ENCODE measurements around the gene MED12. TPM values are rescaled to one million over a fixed set of nuclear protein-coding genes. Genes with fewer than 3 reads are reported as not detected.

MED12 gene
- total RNA-seq, 1 experiment from 2014 or later = 42.5 TPM

GRCh38 chrX:71107245-71107644, 11.2 kb upstream of the MED12 start:
- no peak for DNase-seq (ENCODE audit: low read depth)

GRCh38 chrX:71107762-71108360, 10.5 kb upstream of the MED12 start:
- no peak for DNase-seq (ENCODE audit: low read depth)

DNA sequence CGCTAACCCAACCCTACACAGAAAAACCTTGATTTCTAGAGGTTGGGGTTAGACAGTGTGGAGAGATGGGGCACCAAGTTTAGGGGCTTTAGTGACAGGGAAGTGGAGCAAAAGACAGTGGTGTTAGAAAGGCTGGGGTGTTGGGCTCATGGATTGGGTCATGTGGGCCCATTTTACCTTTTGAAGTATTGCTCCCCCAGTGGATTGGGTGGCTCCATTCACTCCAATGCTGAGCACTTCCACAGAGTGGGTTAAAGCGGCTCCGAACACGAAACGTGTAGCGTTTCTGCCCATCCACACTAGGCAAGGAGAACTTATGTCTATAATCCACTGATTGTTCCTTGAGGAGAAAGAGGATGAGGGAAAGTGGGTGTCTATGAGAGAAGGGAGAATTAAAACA, 9.3 kb upstream of the MED12 start:
- no peak for DNase-seq (ENCODE audit: low read depth)

- DNase-seq (ENCODE audit: low read depth) = peak; percentile 13
Observed at GRCh38 chrX:71111141-71111843, 7.1 kb upstream of the MED12 start, which contains the start of gene IL2RG. Gene IL2RG (minus strand): TSS chrX:71111577. CDS start chrX:71111539, 38 bp downstream.

- no peak for DNase-seq (ENCODE audit: low read depth)
Observed at GRCh38 chrX:71111921-71112431, 6.4 kb upstream of the MED12 start.

DNA sequence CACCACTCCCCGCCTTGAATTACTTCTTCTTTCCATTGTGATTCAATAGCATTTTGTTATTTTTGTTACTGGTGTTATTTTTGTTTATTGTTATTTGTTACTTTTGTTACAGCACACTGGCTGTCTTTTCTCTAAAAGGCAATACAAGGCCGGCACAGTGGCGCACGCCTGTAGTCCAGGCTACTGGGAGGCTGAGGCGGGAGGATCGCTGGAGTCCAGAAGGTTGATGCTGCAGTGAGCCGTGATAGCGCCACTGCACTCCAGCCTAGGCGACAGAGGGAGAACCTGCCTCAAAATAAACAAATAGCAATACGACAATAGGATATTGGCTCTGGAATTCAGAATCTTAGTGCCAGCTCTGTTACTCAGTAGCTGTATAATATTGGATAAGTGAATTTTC, 1.0 kb upstream of the MED12 start:
- no peak for DNase-seq (ENCODE audit: low read depth)

GRCh38 chrX:71118985-71119535, 664 bp downstream of the MED12 start:
- no peak for DNase-seq (ENCODE audit: low read depth)

- DNase-seq (ENCODE audit: low read depth) = peak; percentile 69
Observed at GRCh38 chrX:71128166-71128833, 9.9 kb downstream of the MED12 start.

DNA sequence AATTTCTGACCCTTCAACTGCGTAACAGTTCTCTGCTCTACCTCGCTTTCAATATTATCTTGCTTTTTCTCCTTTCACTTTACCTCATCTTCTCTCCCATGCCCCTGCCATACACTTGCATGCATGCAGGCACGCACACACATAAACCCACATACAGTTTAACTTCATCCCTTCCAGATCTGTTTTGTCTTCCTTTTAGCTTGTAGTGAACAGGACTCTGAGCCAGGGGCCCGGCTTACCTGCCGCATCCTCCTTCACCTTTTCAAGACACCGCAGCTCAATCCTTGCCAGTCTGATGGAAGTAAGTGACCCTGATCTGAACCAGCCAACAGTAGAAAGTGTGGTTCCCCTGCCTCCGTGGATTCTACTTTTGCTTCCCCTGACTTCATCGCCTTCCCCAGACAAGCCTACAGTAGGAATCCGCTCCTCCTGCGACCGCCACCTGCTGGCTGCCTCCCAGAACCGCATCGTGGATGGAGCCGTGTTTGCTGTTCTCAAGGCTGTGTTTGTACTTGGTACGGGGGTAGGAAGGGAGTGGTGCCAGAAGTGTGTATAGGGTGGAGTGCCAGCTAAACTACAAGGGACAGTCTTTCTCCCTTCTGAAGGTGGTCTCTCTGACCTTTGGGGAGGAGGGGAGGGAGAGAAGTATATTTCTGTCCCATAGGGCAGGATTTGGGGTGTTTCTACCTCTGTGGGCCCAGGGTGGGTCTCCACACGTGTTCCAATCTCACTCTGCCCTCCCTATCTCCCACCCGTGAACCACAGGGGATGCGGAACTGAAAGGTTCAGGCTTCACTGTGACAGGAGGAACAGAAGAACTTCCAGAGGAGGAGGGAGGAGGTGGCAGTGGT, 10.7 kb downstream of the MED12 start:
- no peak for DNase-seq (ENCODE audit: low read depth)

DNA sequence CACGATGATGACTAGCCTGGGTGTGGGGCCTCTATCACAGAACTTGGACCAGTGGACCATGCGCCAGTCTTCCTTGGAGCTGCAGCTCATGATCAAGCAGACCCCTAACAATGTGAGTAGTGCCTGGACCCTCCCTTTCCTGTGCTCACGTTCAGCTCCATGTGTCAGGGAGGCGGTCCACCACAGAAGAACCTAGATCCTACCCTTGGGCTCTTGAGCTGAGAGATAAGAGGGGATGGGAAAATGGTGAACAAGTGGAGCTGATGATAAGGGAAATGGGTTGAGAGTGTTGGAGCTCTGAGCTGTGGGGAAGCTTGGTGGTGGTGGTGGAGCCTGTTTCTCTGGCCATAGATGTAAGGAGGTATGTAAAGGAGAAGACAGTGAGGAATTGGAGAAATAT, 13.1 kb downstream of the MED12 start:
- DNase-seq (ENCODE audit: low read depth) = no peak

DNA sequence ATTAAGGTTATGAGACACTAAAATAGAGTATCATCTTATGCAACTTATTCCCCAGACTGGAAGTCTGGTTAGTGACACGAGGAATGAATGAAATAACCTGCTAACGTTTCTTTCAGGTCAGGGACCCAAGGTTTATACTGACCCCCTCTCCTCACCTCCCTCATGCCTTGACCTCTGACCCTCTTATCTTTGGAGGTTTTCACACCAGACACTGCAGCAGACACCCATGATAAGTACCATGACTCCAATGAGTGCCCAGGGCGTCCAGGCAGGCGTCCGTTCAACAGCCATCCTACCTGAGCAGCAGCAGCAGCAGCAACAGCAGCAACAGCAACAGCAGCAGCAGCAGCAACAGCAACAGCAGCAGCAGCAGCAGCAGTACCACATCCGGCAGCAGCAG, 22.0 kb downstream of the MED12 start:
- no peak for DNase-seq (ENCODE audit: low read depth)

GRCh38 chrX:71143508-71143907, 25.1 kb downstream of the MED12 start:
- DNase-seq (ENCODE audit: low read depth) = peak; percentile 15

- DNase-seq (ENCODE audit: low read depth) = no peak
Observed at GRCh38 chrX:71144651-71145050, 26.3 kb downstream of the MED12 start, which contains the start of gene NLGN3. Gene NLGN3 (plus strand): TSS chrX:71144841. CDS start chrX:71147750, 2,909 bp downstream.

GRCh38 chrX:71147496-71148277, 29.3 kb downstream of the MED12 start:
- DNase-seq (ENCODE audit: low read depth) = no peak

- DNase-seq (ENCODE audit: low read depth) = no peak
Observed at GRCh38 chrX:71148278-71148663, 29.9 kb downstream of the MED12 start.

DNA sequence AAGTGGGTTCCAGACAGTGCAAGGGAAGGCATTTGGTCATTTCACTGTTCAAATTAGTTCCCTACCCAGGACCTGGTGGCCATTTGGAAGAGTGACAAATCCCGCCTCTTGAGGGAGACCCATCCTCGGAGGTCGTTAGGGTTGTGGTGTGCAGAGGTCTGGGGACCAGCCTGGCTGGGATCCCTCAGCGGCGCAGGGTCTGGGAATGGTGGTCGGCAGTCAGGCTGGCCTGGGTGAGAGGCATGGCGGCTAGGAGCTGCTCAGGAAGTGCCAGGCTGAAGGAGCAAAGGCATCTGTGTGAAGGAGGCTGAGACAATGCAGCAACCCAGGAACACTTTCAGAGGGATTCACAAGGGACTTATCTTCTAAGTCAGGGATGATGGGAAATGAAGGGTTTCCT, 33.0 kb downstream of the MED12 start:
- DNase-seq (ENCODE audit: low read depth) = no peak

GRCh38 chrX:71154196-71154595, 35.8 kb downstream of the MED12 start:
- no peak for DNase-seq (ENCODE audit: low read depth)

DNA sequence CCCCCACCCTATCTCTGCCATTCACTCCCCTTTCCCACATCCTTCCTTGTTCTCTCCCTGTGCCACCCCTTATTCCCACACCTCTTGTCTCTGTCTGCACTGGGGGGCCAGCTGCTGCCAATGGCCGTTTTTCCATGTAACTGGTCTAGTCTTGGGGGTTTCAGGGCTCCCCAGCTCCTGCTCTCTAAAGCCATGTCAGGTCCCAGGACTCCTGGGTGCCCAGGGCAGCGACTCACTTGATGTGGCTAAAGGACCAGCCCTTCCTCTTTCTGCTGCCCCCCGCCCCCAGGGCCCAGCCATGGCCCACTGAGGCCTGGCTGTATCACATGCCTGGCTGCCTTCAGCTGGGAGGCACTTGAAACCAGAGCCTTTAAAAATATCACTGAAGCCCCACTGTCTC, 36.2 kb downstream of the MED12 start:
- DNase-seq (ENCODE audit: low read depth) = no peak

DNA sequence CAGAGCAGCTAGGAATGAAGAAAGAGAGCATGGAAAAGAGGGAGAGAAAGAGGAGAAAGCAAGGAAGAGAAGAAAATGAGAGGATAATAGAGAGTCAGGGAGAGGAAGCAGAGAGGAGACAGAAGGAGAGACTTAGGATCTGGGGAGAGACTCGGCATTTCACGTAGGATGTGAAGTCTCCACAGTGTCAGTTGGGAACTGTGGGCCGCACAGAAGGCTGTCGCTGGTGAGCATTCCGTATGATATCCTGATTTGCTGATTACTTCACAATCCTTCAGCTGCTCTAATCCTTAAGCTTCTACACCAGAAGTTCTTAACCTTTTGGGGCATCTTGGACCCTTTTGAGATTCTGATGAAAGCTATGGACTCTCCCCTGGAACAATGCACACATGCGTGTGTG, 40.2 kb downstream of the MED12 start:
- DNase-seq (ENCODE audit: low read depth) = no peak

GRCh38 chrX:71159335-71159734, 40.9 kb downstream of the MED12 start:
- DNase-seq (ENCODE audit: low read depth) = no peak

DNA sequence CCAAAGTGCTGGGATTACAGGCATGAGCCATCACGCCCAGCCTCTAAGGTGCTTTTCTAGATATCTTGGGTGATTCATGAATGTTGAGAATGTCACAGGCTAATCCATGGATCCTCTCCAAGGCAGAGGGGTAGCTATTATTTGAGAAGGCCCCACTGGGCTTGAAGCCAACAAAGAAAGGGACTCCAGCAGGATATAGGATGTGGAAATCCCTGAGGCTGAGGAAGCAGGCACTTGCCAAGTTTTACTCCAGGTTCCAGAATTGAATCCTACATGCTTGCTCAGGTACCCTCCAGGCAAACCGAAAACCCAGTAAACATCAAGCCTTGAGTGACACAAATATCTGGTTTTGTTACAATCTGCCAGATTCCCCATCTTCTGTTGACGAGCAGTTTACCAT, 42.1 kb downstream of the MED12 start:
- DNase-seq (ENCODE audit: low read depth) = peak; percentile 38

Measured in M059J (cell line).